ENCODE measurements around the gene NXT1. TPM values are rescaled to one million over a fixed set of nuclear protein-coding genes. Genes with fewer than 3 reads are reported as not detected.

Gene NXT1
- total and polyA plus RNA-seq, 10 of the 15 experiments (the other 5 are each of a cell fraction or from before 2014, with no cell fraction given) = 10.2 to 66.7 (median 44.0) TPM

- Histone ChIP-seq H3K4me3 (no peak overlapping the region), H3K79me2 (ENCODE audit: control insufficient read depth, insufficient read depth, low read length) (peaks cover 19% of the 10 kb centered on the region), H3K36me3 (ENCODE audit: control insufficient read depth in 2 of 2, insufficient read depth in 2 of 2, low read length in 1 of 2) (peaks cover 13 to 35% of the 10 kb centered on the region in 2 experiments), H3K27ac (ENCODE audit: control insufficient read depth, insufficient read depth) (no peak overlapping the region), H2AFZ (ENCODE audit: control insufficient read depth, low read depth, low read length) (no peak overlapping the region), H3K27me3 (replicated peaks in 1 of 2; ENCODE audit: control insufficient read depth in 2 of 2, insufficient read depth in 2 of 2, low read length in 1 of 2) (no peaks in the 10 kb centered on the region), H3K4me1 (ENCODE audit: control insufficient read depth, insufficient read depth, low read length) (peaks cover 10% of the 10 kb centered on the region), H3K4me2 (ENCODE audit: control insufficient read depth, insufficient read depth) (no peak overlapping the region), H4K20me1 (ENCODE audit: control insufficient read depth, insufficient read depth) (no peaks in the 10 kb centered on the region), H3K9me3 (replicated peaks; ENCODE audit: control insufficient read depth, insufficient read depth, low read length) (no peaks in the 10 kb centered on the region), H3K9ac (ENCODE audit: control insufficient read depth, insufficient read depth, low read length) (no peak overlapping the region)
- TF ChIP-seq, protein P1, sequence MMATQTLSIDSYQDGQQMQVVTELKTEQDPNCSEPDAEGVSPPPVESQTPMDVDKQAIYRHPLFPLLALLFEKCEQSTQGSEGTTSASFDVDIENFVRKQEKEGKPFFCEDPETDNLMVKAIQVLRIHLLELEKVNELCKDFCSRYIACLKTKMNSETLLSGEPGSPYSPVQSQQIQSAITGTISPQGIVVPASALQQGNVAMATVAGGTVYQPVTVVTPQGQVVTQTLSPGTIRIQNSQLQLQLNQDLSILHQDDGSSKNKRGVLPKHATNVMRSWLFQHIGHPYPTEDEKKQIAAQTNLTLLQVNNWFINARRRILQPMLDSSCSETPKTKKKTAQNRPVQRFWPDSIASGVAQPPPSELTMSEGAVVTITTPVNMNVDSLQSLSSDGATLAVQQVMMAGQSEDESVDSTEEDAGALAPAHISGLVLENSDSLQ (IDR thresholded peaks at IDR 0.05) = no peak
- TF ChIP-seq CHD2 (IDR thresholded peaks at IDR 0.05; ENCODE audit: borderline replicate concordance, low read depth, low read length) (no peak), MLLT1 (IDR thresholded peaks at IDR 0.05) (no peak), TCF3 (IDR thresholded peaks at IDR 0.05; ENCODE audit: borderline replicate concordance, insufficient read depth, low read depth, low read length) (no peak)
- ChIA-PET SMC1A (ENCODE audit: uncharacterized antibody, unreplicated experiment) (interaction anchor here (1.4 kb wide), 1 partner anchor 21 kb away, joined by 3 read pairs; no protein-coding TSS in a partner anchor), CTCF (interaction anchor here (1.1 to 1.2 kb wide), 3 partner anchors 11 to 76 kb away, joined by 3 to 4 read pairs (median 4); no protein-coding TSS in a partner anchor), POLR2A (interaction anchor here (0.8 kb wide), 1 partner anchor 10 kb away, joined by 3 read pairs; no protein-coding TSS in a partner anchor), RAD21 (ENCODE audit: unreplicated experiment) (no interaction called here)
- WGBS (ENCODE audit: insufficient coverage, insufficient replicate concordance, low lambda C conversion rate, missing lambda C conversion rate) = 80% methylated on average over 3 of the region's 3 CpGs
- in situ Hi-C loops (cut with MboI) = loop anchor here (25.0 kb wide), 2 partner anchors 1691 to 1891 kb away; partner anchors contain the start of gene ACSS1
- no peak for ATAC-seq
- intact Hi-C loops (cut with micrococcal nuclease; ENCODE audit: unreplicated experiment) = no loop called here
- no peak for FAIRE-seq
- no TSS peak for BruUV-seq (replicated peaks)
- DNase-seq (ENCODE audit: low read depth, low spot score) = no peak
Observed at GRCh38 chr20:23370873-23371272, 20.3 kb downstream of the NXT1 start.

Measured in GM12878 (cell line).